ENCODE measurements around the gene MSL3. TPM values are rescaled to one million over a fixed set of nuclear protein-coding genes. Genes with fewer than 3 reads are reported as not detected.

The MSL3 gene
- polyA plus RNA-seq, 3 donors, result 65.5 to 105 (median 86.0) TPM

GRCh38 chrX:11751261-11751660 is 6.8 kb upstream of the MSL3 start:
- Histone ChIP-seq H3K36me3 (replicated peaks in 1 of 2; ENCODE audit: control insufficient read depth in 1 of 2, insufficient read depth in 2 of 2, low read length in 2 of 2) (no peaks in the 10 kb centered on the region), H3K9me3 (replicated peaks in 1 of 2; ENCODE audit: control insufficient read depth in 1 of 2, insufficient read depth in 1 of 2, low read length in 2 of 2) (no peaks in the 10 kb centered on the region), H3K27ac (ENCODE audit: low read depth in 1 of 2, low read length in 2 of 2) (no peak overlapping the region), H3K9ac (ENCODE audit: insufficient read depth, low read length, poor library complexity, severe bottlenecking) (no peak overlapping the region), H3K4me1 (ENCODE audit: control insufficient read depth in 1 of 2, insufficient read depth in 2 of 2, low read length in 2 of 2) (peaks cover 16 to 20% of the 10 kb centered on the region in 2 donors), H3K27me3 (ENCODE audit: control insufficient read depth in 2 of 2, insufficient read depth in 2 of 2, low read length in 2 of 2) (no peaks in the 10 kb centered on the region), H2AFZ (ENCODE audit: insufficient read depth, low read depth, low read length, poor library complexity, severe bottlenecking) (no peak overlapping the region), H3K4me3 (replicated peaks in 1 of 3; ENCODE audit: low read depth in 2 of 3, low read length in 3 of 3) (no peak overlapping the region), H3K4me2 (replicated peaks; ENCODE audit: extremely low read depth, low read length, poor library complexity, severe bottlenecking) (no peak overlapping the region), H3K79me2 (ENCODE audit: insufficient read depth, low read length) (no peaks in the 10 kb centered on the region), H4K20me1 (ENCODE audit: insufficient read depth, low read length) (no peaks in the 10 kb centered on the region)
- no peak for DNase-seq
- H3K36me3 Mint-ChIP-seq, result no peaks in the 10 kb centered on the region
- H3K27me3 Mint-ChIP-seq (ENCODE audit: low read depth in 3 of 3), result peaks cover 2 to 7% (median 3%) of the 10 kb centered on the region in 3 donors
- peaks cover 0 to 9% (median 2%) of the 10 kb centered on the region in 7 donors for H3K9me3 Mint-ChIP-seq
- H3K4me1 Mint-ChIP-seq, result peaks cover 20% of the 10 kb centered on the region
- peak overlapping the region in 1 of 7 donors; percentile 8 for H3K27ac Mint-ChIP-seq
- no peak overlapping the region for H3K4me3 Mint-ChIP-seq
- intact Hi-C loops (cut with micrococcal nuclease), result loop anchor here in 1 of 2 donors (10.0 kb wide), 1 partner anchor 1556 kb away; no protein-coding TSS in a partner anchor
- TF ChIP-seq CTCF (IDR thresholded peaks at IDR 0.05), result no peak

GRCh38 chrX:11753668-11754067 is 4.4 kb upstream of the MSL3 start:
- Histone ChIP-seq H2AFZ (ENCODE audit: insufficient read depth, low read depth, low read length, poor library complexity, severe bottlenecking) (no peak overlapping the region), H4K20me1 (ENCODE audit: insufficient read depth, low read length) (no peaks in the 10 kb centered on the region), H3K36me3 (replicated peaks in 1 of 2; ENCODE audit: control insufficient read depth in 1 of 2, insufficient read depth in 2 of 2, low read length in 2 of 2) (no peaks in the 10 kb centered on the region), H3K79me2 (ENCODE audit: insufficient read depth, low read length) (peaks cover 1% of the 10 kb centered on the region), H3K9me3 (replicated peaks in 1 of 2; ENCODE audit: control insufficient read depth in 1 of 2, insufficient read depth in 1 of 2, low read length in 2 of 2) (peaks cover 0 to 1% of the 10 kb centered on the region in 2 donors), H3K27ac (ENCODE audit: low read depth in 1 of 2, low read length in 2 of 2) (no peak overlapping the region), H3K9ac (ENCODE audit: insufficient read depth, low read length, poor library complexity, severe bottlenecking) (no peak overlapping the region), H3K4me1 (ENCODE audit: control insufficient read depth in 1 of 2, insufficient read depth in 2 of 2, low read length in 2 of 2) (peaks cover 28 to 33% of the 10 kb centered on the region in 2 donors), H3K4me2 (replicated peaks; ENCODE audit: extremely low read depth, low read length, poor library complexity, severe bottlenecking) (no peak overlapping the region), H3K27me3 (ENCODE audit: control insufficient read depth in 2 of 2, insufficient read depth in 2 of 2, low read length in 2 of 2) (no peaks in the 10 kb centered on the region), H3K4me3 (replicated peaks in 1 of 3; ENCODE audit: low read depth in 2 of 3, low read length in 3 of 3) (no peak overlapping the region)
- no peak for TF ChIP-seq CTCF (IDR thresholded peaks at IDR 0.05)
- H3K36me3 Mint-ChIP-seq, result no peaks in the 10 kb centered on the region
- peaks cover 0 to 16% (median 6%) of the 10 kb centered on the region in 7 donors for H3K9me3 Mint-ChIP-seq
- intact Hi-C loops (cut with micrococcal nuclease), result loop anchor here in 1 of 2 donors (10.0 kb wide), 1 partner anchor 1559 kb away; no protein-coding TSS in a partner anchor
- no peak overlapping the region for H3K4me3 Mint-ChIP-seq
- no peak overlapping the region for H3K27ac Mint-ChIP-seq
- no CpG with 5 or more reads among the region's 2 CpGs for WGBS (ENCODE audit: insufficient coverage)
- H3K27me3 Mint-ChIP-seq (ENCODE audit: low read depth in 3 of 3), result peaks cover 2 to 7% (median 3%) of the 10 kb centered on the region in 3 donors
- peaks cover 32% of the 10 kb centered on the region for H3K4me1 Mint-ChIP-seq
- DNase-seq, result no peak
